Gastrocnemius medialis (tissue), 4 donors: Measurements from ENCODE around the gene ADRA2C.

Source experiments
- POLR2A ChIP-seq, 2 donors: fragments of 450-650 bp; IDR thresholded peaks; one replicate each; pipeline ENCODE4 v1.6.1; 2017; ENCODE audit warnings: antibody characterized with exemption in 2 of 2, mild to moderate bottlenecking in 2 of 2, moderate library complexity in 2 of 2
- TF ChIP-seq, protein P1 (sequence below), 5 experiments: fragments of 450-650 bp in 3 of 5; fragments of 200-600 bp in 2 of 5; sonication (generic) in 2 of 5; IDR thresholded peaks in 4 of 5; conservative IDR thresholded peaks in 1 of 5; 1 replicate in 4 of 5; 2 replicates in 1 of 5; pipeline ENCODE4 v1.5.1; 2016 to 2019; ENCODE audit warnings: antibody characterized with exemption in 5 of 5, mild to moderate bottlenecking in 3 of 5, moderate library complexity in 3 of 5

DNA sequence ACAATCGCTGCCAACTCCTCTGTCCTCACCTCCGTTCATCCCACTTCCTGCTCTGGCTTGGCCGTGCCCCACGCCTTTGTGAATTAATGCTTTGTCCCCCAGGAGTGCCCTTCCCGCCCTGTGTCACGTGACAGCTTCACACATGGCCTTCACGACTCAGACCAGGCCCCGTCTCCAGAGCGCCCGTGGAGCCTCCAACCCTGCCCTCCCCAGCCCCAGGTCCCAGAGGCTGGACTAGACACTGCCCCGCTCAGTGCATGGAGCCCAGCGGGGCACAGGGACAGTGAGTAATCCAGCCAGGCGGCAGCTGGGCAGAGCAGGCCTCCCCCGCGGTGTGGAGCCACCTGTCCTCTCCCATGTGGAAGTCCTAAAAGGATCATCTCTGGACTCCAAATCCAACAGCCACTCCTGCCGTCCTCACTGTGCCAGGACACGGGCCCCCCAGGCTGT lies 7.4 kb downstream of the ADRA2C start:
- TF ChIP-seq, protein P1, sequence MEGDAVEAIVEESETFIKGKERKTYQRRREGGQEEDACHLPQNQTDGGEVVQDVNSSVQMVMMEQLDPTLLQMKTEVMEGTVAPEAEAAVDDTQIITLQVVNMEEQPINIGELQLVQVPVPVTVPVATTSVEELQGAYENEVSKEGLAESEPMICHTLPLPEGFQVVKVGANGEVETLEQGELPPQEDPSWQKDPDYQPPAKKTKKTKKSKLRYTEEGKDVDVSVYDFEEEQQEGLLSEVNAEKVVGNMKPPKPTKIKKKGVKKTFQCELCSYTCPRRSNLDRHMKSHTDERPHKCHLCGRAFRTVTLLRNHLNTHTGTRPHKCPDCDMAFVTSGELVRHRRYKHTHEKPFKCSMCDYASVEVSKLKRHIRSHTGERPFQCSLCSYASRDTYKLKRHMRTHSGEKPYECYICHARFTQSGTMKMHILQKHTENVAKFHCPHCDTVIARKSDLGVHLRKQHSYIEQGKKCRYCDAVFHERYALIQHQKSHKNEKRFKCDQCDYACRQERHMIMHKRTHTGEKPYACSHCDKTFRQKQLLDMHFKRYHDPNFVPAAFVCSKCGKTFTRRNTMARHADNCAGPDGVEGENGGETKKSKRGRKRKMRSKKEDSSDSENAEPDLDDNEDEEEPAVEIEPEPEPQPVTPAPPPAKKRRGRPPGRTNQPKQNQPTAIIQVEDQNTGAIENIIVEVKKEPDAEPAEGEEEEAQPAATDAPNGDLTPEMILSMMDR (IDR thresholded peaks at IDR 0.05 in 4 of 5, conservative IDR thresholded peaks at IDR 0.05 in 1 of 5) = no peak
- TF ChIP-seq POLR2A (IDR thresholded peaks at IDR 0.05) = no peak
